PC-9 (cell line): ENCODE results near the gene AADACL4.

Experiments
- EZH2 ChIP-seq: fragments of 200-600 bp; sonication (generic); IDR thresholded peaks from 2 replicates; pipeline ENCODE4 v1.8.0; 2017; ENCODE audit warnings: antibody characterized with exemption, low read depth
- TF ChIP-seq, protein P1 (sequence below): fragments of 200-600 bp; sonication (generic); conservative IDR thresholded peaks from 2 replicates; pipeline ENCODE4 v1.6.1; 2017; ENCODE audit warnings: mixed run types, antibody characterized with exemption, mild to moderate bottlenecking, moderate library complexity

DNA sequence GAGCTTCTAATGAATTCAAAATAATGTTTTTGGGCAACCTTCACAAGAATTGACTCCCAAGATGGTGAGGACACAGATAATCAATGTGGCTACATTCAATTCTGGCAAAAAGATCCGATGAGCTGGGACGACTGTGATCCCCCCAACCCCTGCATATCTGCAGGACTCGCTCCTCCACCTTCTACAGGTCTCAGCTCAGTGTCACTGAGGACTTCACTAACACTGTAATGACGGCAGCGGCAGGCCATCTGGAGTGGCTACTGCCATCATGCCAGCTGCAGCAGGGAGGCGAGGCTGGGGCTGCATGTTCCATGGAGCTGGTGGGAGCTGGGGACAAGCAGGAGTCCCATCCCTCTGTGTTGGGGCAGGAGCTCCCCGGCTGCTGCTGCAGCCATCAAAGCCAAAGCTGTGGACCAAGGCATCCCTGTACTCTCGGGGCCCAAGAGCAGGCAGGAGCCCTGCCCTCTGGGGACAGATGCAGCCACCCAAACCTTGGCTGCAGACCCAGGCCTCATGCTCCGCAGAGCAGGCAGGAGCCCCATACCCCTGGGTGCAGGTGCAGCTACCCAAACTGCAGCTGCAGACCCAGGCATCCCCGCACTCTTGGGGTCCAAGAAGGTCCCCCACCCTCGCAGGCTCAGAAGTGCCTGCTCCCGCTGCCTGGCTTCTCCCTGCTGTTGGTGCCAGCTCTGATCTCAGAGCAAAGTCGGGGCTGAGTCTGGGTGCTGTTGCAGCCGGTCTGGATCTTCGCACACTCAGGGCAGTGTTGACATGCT, 13.7 kb upstream of the AADACL4 start:
- TF ChIP-seq, protein P1, sequence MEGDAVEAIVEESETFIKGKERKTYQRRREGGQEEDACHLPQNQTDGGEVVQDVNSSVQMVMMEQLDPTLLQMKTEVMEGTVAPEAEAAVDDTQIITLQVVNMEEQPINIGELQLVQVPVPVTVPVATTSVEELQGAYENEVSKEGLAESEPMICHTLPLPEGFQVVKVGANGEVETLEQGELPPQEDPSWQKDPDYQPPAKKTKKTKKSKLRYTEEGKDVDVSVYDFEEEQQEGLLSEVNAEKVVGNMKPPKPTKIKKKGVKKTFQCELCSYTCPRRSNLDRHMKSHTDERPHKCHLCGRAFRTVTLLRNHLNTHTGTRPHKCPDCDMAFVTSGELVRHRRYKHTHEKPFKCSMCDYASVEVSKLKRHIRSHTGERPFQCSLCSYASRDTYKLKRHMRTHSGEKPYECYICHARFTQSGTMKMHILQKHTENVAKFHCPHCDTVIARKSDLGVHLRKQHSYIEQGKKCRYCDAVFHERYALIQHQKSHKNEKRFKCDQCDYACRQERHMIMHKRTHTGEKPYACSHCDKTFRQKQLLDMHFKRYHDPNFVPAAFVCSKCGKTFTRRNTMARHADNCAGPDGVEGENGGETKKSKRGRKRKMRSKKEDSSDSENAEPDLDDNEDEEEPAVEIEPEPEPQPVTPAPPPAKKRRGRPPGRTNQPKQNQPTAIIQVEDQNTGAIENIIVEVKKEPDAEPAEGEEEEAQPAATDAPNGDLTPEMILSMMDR, result no peak
- TF ChIP-seq EZH2, result no peak
